AG09309 (cell line): ENCODE data around the gene DNM3.

Experiments
- DNase-seq: peaks from one replicate; pipeline ENCODE4 v3.0.0-alpha.2; 2010; ENCODE audit warnings: low read depth
- H3K4me3 ChIP-seq: 2 replicates; pipeline ENCODE4 v1.5.1; 2011; ENCODE audit warnings: mild to moderate bottlenecking, low read depth, low read length, moderate library complexity; ENCODE audit not compliant: control insufficient read depth
- TF ChIP-seq, protein P1 (sequence below): IDR thresholded peaks from 2 replicates; pipeline ENCODE4 v1.5.1; 2011; ENCODE audit warnings: mild to moderate bottlenecking, low read depth, low read length, inconsistent platforms; ENCODE audit not compliant: insufficient read depth, control insufficient read depth; ENCODE audit errors: missing control alignments

DNM3 gene

DNA sequence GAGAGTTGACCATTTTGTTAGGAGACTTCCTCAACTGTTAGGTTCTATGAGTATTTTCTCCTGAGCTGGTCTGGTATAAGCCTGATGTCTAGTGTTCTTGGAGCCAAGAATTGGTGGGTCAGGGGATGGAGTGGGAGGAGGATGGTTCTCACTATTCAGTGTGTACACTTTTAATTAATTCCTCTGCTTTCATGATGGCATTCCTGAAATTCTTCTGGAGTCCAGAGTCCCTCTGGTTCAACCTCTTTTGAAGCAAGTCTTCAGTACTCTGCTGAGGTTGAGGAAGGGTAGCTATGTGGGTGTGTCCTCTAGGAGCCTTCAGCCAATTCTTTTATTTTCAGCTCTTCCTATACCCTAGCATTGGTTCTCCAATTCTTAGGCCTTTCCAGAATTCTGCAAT, 149.1 kb downstream of the DNM3 start:
- H3K4me3 ChIP-seq = no peak overlapping the region
- TF ChIP-seq, protein P1, sequence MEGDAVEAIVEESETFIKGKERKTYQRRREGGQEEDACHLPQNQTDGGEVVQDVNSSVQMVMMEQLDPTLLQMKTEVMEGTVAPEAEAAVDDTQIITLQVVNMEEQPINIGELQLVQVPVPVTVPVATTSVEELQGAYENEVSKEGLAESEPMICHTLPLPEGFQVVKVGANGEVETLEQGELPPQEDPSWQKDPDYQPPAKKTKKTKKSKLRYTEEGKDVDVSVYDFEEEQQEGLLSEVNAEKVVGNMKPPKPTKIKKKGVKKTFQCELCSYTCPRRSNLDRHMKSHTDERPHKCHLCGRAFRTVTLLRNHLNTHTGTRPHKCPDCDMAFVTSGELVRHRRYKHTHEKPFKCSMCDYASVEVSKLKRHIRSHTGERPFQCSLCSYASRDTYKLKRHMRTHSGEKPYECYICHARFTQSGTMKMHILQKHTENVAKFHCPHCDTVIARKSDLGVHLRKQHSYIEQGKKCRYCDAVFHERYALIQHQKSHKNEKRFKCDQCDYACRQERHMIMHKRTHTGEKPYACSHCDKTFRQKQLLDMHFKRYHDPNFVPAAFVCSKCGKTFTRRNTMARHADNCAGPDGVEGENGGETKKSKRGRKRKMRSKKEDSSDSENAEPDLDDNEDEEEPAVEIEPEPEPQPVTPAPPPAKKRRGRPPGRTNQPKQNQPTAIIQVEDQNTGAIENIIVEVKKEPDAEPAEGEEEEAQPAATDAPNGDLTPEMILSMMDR = no peak
- no peak for DNase-seq

DNA sequence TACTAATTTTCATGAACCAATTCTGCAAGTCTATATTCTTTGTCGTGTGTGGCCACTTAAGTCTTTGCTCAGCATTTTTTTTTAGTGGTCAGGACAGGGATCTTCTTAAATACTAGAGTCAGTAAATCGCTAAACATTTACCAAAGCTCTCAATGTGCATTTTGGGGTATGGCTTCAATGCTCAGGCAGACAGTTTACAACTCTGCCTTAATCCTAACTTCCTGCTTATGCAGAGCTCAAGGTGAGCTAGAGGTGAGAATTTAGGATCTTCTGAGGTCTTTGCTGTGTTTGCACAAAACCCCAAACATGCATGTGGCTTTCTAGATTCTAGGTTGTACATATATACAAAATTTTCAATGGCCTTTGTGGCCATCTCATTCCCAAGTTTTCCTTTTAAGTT, 153.0 kb downstream of the DNM3 start:
- DNase-seq = no peak
- H3K4me3 ChIP-seq = no peak overlapping the region

DNA sequence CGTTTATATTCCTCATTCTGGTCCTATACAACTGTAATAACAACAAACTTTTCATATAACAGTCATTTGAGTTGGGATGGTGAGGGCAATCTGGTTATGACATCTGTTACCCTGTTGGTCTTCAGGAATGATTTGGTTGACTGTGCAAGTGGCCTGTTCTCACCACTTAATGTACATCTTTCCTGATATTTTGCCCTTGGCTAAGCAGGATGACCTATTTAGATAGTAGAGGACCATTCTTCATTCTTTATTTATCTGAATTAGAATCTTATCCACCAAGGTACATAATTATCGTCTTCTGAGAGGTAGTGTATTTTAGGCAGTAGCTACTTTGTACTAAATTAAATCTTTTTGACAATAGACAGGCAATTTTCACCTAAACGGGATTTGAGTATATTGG, 154.3 kb downstream of the DNM3 start:
- no peak for DNase-seq
- TF ChIP-seq, protein P1 = no peak
- no peak overlapping the region for H3K4me3 ChIP-seq

More for the DNA sequence above, 153.0 kb downstream of the DNM3 start:
- TF ChIP-seq, protein P1 = no peak

DNA sequence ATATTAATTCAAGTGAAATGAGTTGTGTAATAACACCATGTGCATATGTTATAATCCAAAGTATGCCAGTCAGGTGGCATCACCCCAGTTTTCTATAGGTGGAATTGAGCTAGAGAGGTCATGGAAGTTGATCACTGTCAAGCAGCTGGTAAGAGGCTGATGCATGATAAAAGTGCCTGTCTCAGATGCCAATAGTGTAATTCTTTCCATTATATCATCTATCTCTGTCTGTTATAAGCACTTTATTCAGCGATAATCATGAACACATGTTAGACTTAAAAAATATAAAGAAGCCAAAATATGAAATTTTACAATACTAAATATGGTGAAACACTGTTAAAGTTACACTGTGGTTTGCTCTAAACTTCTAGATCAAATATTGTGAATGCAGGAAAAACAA, 156.6 kb downstream of the DNM3 start:
- DNase-seq = no peak
- H3K4me3 ChIP-seq = no peak overlapping the region
- TF ChIP-seq, protein P1 = no peak

DNA sequence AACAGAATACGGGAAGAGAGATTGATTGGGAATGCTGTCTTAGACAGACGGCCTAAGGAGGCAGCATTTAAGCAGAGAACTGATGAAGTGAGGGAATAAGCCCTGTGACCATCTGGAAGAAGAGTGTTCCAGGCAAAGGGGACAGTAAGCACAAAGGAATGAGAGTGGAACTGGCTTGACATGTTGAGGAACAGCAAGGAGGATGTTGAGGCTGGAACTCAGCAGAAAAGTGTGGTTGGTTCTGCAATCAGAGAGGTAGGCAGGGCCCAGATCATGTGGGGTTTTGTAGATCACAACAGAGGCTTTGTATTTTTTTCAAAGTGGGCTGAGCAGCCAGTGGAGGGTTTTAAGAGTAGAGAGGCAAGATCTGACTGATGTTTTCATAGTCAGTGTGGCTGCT, 157.4 kb downstream of the DNM3 start:
- TF ChIP-seq, protein P1 = no peak
- no peak for DNase-seq
- H3K4me3 ChIP-seq = no peak overlapping the region

DNA sequence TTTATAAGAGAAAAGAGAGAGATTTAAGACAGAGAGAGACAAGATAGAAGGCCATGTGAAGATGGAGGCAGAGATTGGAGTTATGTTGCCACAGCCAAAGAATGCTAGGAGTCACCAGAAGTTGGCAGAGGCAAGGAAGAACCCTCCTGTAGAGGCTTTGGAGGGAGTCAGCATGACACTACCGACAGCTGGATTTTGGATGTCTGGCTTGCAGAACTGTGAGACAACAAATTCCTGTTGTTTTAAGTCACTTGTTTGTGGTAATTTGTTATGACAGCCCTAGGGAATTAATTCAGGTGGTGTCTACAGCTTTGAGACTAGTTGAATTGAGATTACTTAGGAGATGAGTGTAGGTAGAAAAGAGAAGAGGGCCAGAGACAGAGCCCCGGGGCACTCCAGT, 158.5 kb downstream of the DNM3 start:
- no peak for DNase-seq

More for the DNA sequence above, 158.5 kb downstream of the DNM3 start:
- no peak overlapping the region for H3K4me3 ChIP-seq
- TF ChIP-seq, protein P1 = no peak
